GM18505 (cell line): ENCODE results near the gene SKAP2.

Experiments used
- ATAC-seq: cut with Tn5 transposase; IDR thresholded peaks from one replicate; pipeline ENCODE4 v1.9.1; 2021; ENCODE audit not compliant: unreplicated experiment
- POLR2A ChIP-seq: IDR thresholded peaks from 4 replicates; pipeline ENCODE4 v1.6.1; 2011; ENCODE audit warnings: borderline replicate concordance; ENCODE audit not compliant: insufficient read depth, insufficient read length; ENCODE audit errors: extremely low read depth

Gene SKAP2

GRCh38 chr7:26760501-26760900, 103.9 kb downstream of the SKAP2 start:
- no peak for TF ChIP-seq POLR2A
- ATAC-seq = no peak

- no peak for ATAC-seq
- TF ChIP-seq POLR2A = no peak
These were observed 105.3 kb downstream of the SKAP2 start for GRCh38 chr7:26759108-26759507.

- TF ChIP-seq POLR2A = no peak
- ATAC-seq = no peak
These were observed 121.2 kb downstream of the SKAP2 start for GRCh38 chr7:26743205-26743604.

- no peak for ATAC-seq
- TF ChIP-seq POLR2A = no peak
These were observed 128.3 kb downstream of the SKAP2 start for GRCh38 chr7:26735976-26736600.

GRCh38 chr7:26729150-26729775, 135.1 kb downstream of the SKAP2 start:
- ATAC-seq = no peak
- no peak for TF ChIP-seq POLR2A

GRCh38 chr7:26726051-26726450, 138.3 kb downstream of the SKAP2 start:
- no peak for TF ChIP-seq POLR2A
- ATAC-seq = no peak

GRCh38 chr7:26724795-26725194, 139.6 kb downstream of the SKAP2 start:
- TF ChIP-seq POLR2A = no peak
- no peak for ATAC-seq

GRCh38 chr7:26723129-26723528, 141.3 kb downstream of the SKAP2 start:
- ATAC-seq = no peak
- no peak for TF ChIP-seq POLR2A

- TF ChIP-seq POLR2A = no peak
- no peak for ATAC-seq
These were observed 142.9 kb downstream of the SKAP2 start for GRCh38 chr7:26721450-26721849.

GRCh38 chr7:26718063-26718462, 146.3 kb downstream of the SKAP2 start:
- no peak for TF ChIP-seq POLR2A
- ATAC-seq = no peak

- no peak for ATAC-seq
- no peak for TF ChIP-seq POLR2A
These were observed 150.0 kb downstream of the SKAP2 start for GRCh38 chr7:26714438-26714837.

- no peak for TF ChIP-seq POLR2A
- no peak for ATAC-seq
These were observed 150.4 kb downstream of the SKAP2 start for GRCh38 chr7:26714006-26714405.

GRCh38 chr7:26709210-26709990, 155.0 kb downstream of the SKAP2 start:
- no peak for ATAC-seq
- no peak for TF ChIP-seq POLR2A

- TF ChIP-seq POLR2A = no peak
- ATAC-seq = no peak
These were observed 158.8 kb downstream of the SKAP2 start for GRCh38 chr7:26705567-26705966.
